Esophagus squamous epithelium (tissue), 4 donors: ENCODE data around the gene PLEKHN1.

Experiments used
- POLR2A ChIP-seq, 4 donors: fragments of 450-650 bp; IDR thresholded peaks; one replicate each; pipeline ENCODE4 v1.6.1; 2017; ENCODE audit warnings: antibody characterized with exemption in 4 of 4, mild to moderate bottlenecking in 4 of 4, moderate library complexity in 3 of 4
- TF ChIP-seq, protein P1 (sequence below), 6 experiments: fragments of 450-650 bp in 4 of 6; fragments of 200-600 bp in 2 of 6; sonication (generic) in 2 of 6; IDR thresholded peaks; one replicate each; pipeline ENCODE4 v1.5.1; 2016 to 2019; ENCODE audit warnings: antibody characterized with exemption in 6 of 6, mild to moderate bottlenecking in 4 of 6, moderate library complexity in 4 of 6

DNA sequence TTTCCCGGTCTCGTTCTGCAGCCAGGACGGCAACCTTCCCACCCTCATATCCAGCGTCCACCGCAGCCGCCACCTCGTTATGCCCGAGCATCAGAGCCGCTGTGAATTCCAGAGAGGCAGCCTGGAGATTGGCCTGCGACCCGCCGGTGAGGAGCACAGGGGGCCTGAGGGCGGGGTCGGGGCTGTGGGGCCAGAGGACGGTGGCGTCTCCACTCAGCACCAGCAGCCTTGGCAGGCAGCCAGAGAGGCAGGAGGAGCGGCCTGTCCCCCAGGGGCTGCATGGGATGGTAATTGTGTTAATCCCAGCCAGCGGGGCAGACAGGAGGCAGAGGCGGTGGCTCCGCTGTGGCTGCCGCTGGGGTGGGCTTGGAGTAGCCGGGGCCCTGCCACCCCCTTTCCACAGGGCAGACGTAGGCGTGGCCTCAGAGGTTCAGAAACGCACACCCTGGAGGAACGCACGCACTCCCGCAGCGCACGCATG lies 30.5 kb upstream of the PLEKHN1 start:
- TF ChIP-seq, protein P1, sequence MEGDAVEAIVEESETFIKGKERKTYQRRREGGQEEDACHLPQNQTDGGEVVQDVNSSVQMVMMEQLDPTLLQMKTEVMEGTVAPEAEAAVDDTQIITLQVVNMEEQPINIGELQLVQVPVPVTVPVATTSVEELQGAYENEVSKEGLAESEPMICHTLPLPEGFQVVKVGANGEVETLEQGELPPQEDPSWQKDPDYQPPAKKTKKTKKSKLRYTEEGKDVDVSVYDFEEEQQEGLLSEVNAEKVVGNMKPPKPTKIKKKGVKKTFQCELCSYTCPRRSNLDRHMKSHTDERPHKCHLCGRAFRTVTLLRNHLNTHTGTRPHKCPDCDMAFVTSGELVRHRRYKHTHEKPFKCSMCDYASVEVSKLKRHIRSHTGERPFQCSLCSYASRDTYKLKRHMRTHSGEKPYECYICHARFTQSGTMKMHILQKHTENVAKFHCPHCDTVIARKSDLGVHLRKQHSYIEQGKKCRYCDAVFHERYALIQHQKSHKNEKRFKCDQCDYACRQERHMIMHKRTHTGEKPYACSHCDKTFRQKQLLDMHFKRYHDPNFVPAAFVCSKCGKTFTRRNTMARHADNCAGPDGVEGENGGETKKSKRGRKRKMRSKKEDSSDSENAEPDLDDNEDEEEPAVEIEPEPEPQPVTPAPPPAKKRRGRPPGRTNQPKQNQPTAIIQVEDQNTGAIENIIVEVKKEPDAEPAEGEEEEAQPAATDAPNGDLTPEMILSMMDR (IDR thresholded peaks at IDR 0.05), result no peak
- no peak for TF ChIP-seq POLR2A (IDR thresholded peaks at IDR 0.05)
